Measurements from ENCODE around the gene ARRB1.
A peak's percentile ranks its signal among the peaks of the same experiment; 100 is the strongest.

ARRB1 gene

DNA sequence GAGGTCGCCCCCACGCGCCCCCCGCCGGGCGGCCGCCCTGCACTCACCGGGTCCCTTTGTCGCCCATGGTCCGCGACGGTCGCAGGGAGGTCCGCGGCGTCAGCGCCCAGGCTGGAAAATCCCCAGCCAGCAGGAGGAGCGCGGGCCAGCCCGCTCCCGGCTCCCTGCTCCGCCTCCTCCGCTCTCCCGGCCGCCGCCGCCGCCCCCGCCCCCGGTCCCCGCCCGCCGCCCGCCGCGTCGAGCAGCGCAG is at the start of gene ARRB1:
Gene ARRB1, minus strand, starts transcription at position 121 of the 250 bp plus-strand sequence. Its CDS starts 54 bp downstream, at position 67.
- DNase-seq (ENCODE audit: extremely low read depth, insufficient read length): no peak
- peak within 1 kb of the TSS; percentile 64 for H3K4me3 ChIP-seq (replicated peaks; ENCODE audit: low read depth, low read length)

DNA sequence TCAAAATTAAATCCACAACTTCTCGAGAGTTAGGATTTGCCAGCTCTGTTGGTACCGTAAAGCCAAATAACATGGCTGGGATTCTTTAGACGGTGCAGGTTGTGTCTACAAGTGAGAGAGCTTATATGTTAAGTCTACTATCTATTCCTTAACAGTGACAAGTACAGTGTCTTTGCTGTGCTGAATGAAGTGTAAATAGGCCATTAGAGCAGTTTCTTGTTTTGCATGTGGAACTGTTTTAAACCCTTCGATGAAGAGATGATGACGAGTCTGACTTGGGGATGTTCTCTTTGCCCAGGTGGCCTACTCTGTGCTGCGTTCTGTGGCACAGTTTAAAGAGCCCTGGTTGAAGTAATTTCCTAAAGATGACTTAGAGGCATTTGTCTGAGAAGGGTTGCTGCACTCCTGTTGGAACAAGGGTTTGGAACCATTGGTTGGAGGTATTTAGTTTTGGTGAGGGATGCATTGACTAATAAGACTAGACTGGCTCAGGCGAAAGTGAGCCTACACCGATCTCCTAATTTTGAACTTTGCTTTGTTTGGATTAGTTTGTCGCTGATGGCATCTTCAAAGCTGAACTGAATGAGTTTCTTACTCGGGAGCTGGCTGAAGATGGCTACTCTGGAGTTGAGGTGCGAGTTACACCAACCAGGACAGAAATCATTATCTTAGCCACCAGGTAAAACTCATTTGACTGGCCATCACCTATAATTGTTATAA is 48.8 kb upstream of the ARRB1 start:
- no peak for TF ChIP-seq CTCF (IDR thresholded peaks at IDR 0.05; ENCODE audit: insufficient read depth, low read length, poor library complexity, severe bottlenecking)
- peak overlapping the region; percentile 85 for H3K4me3 ChIP-seq (replicated peaks; ENCODE audit: low read depth, low read length)
- DNase-seq (ENCODE audit: extremely low read depth, insufficient read length): no peak
- H3K36me3 ChIP-seq (ENCODE audit: control insufficient read depth, insufficient read depth, low read length): peaks cover 33% of the 10 kb centered on the region
- no peaks in the 10 kb centered on the region for H3K27me3 ChIP-seq (replicated peaks; ENCODE audit: control insufficient read depth, insufficient read depth, low read length)

More for the DNA sequence above, at the start of gene ARRB1:
- no peaks in the 10 kb centered on the region; the same call in 1 of the 2 replicates for H3K27me3 ChIP-seq (replicated peaks; ENCODE audit: control insufficient read depth, insufficient read depth, low read length)
- TF ChIP-seq CTCF (IDR thresholded peaks at IDR 0.05; ENCODE audit: insufficient read depth, low read length, poor library complexity, severe bottlenecking): no peak
- H3K36me3 ChIP-seq (ENCODE audit: control insufficient read depth, insufficient read depth, low read length): no peaks in the 10 kb centered on the region

- Histone ChIP-seq H3K4me3 (replicated peaks; ENCODE audit: low read depth, low read length) (peak within 1 kb of the TSS; percentile 85), H3K27me3 (replicated peaks; ENCODE audit: control insufficient read depth, insufficient read depth, low read length) (no peaks in the 10 kb centered on the region), H3K36me3 (ENCODE audit: control insufficient read depth, insufficient read depth, low read length) (peaks cover 28% of the 10 kb centered on the region)
- TF ChIP-seq CTCF (IDR thresholded peaks at IDR 0.05; ENCODE audit: insufficient read depth, low read length, poor library complexity, severe bottlenecking): peak; percentile 24
- DNase-seq (ENCODE audit: extremely low read depth, insufficient read length): peak; percentile 92
These were observed 48.1 kb upstream of the ARRB1 start, which contains the start of gene RPS3 for GRCh38 chr11:75399344-75400145. TSS of gene RPS3 (plus strand) at chr11:75399518. CDS start at chr11:75399548, 30 bp downstream.

DNA sequence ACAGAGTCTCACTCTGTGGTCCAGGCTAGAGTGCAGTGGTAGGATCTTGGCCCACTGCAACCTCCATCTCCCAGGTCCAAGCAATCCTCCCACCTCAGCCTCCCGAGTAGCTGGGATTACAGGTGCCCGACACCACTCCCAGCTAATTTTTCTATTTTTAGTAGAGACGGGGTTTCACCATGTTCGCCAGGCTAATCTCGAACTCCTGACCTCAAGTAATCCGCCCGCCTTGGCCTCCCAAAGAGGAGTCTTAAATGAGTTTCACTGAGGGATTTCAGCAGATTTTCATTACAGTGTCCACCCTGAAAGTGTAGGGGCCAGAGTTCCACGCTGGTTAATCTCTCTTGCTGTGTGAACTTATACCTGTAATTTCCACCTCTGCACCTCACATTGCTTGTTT is 47.4 kb upstream of the ARRB1 start:
- DNase-seq (ENCODE audit: extremely low read depth, insufficient read length): no peak
- H3K36me3 ChIP-seq (ENCODE audit: control insufficient read depth, insufficient read depth, low read length): peaks cover 22% of the 10 kb centered on the region
- no peak for TF ChIP-seq CTCF (IDR thresholded peaks at IDR 0.05; ENCODE audit: insufficient read depth, low read length, poor library complexity, severe bottlenecking)
- no peak overlapping the region; the same call in 1 of the 2 replicates for H3K4me3 ChIP-seq (replicated peaks; ENCODE audit: low read depth, low read length)
- no peaks in the 10 kb centered on the region for H3K27me3 ChIP-seq (replicated peaks; ENCODE audit: control insufficient read depth, insufficient read depth, low read length)

DNA sequence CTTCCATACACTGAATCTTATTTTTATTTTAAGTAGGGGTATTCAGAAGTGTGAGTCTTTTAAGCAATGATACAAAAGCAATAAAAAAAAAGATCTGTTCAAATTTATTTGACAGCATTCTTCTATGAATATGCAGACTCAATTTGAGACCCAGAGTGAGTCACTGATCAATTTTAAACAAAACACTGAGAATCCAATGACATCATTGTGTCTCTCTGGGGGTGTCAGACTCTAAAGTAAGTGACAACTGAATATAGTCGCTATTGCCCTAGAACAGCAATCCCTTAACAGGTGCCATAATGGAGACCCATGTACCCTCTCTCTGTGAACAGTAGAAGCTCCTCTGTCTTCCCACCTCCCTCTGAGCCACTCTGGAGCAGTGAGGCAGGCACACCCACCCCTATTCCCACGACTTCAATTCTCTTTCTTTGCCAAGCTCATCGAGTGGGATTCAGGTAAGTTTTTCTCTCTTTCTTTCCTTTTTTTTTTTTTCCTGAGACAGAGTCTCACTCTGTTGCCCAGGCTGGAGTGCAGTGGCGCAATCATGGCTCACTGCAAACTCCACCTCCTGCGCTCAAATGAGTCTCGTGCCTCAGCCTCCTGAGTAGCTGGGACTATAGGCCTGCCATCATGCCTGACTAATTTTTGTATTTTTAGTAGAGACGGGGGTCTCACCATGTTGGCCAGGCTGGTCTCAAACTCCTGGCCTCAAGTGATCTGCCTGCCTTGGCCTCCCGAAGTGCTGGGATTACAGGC is 42.8 kb upstream of the ARRB1 start:
- Histone ChIP-seq H3K4me3 (replicated peaks; ENCODE audit: low read depth, low read length) (no peak overlapping the region), H3K27me3 (replicated peaks; ENCODE audit: control insufficient read depth, insufficient read depth, low read length) (no peaks in the 10 kb centered on the region), H3K36me3 (ENCODE audit: control insufficient read depth, insufficient read depth, low read length) (no peaks in the 10 kb centered on the region)
- no peak for TF ChIP-seq CTCF (IDR thresholded peaks at IDR 0.05; ENCODE audit: insufficient read depth, low read length, poor library complexity, severe bottlenecking)
- DNase-seq (ENCODE audit: extremely low read depth, insufficient read length): no peak

All from GM06990 (cell line).